Measurements from ENCODE around the gene SEZ6L2.

DNA sequence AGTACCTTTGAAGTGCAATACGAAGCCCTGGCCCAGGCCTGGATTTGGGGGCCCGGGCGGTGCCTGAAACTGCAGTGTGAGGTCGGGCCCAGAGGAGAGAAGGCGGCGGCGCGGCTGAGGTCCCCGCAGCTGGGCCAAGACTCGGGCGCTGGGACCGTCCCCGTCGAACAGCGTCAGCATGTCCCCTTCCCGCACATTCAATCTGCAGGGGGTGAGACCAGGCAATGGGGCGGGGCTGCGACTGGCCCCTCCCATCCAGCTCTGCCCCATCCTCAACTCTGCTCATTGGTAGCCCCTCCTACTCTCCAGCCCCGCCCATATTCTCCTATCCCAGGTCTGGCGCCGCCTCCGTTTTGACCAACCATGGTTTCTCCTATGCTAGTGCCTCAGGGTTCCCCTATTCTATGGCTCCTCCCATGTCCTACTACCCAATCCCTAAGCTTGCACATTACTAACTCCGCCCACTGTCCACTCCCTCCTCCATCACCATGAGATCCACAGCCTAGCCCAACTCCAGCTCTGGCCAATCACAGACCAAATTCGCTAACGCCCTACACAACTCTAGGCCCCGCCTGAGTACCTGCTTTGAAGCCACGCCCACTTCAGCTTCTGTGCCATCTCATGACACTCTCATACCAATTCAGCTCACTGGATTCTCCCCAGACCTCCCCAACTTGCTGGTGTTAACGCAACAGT lies 21.9 kb downstream of the SEZ6L2 start:
- TF ChIP-seq, protein P1, sequence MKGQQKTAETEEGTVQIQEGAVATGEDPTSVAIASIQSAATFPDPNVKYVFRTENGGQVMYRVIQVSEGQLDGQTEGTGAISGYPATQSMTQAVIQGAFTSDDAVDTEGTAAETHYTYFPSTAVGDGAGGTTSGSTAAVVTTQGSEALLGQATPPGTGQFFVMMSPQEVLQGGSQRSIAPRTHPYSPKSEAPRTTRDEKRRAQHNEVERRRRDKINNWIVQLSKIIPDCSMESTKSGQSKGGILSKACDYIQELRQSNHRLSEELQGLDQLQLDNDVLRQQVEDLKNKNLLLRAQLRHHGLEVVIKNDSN (IDR thresholded peaks at IDR 0.05) = no peak
- no peak for TF ChIP-seq EP300 (IDR thresholded peaks at IDR 0.05; ENCODE audit: borderline replicate concordance)
- TF ChIP-seq RAD21 (IDR thresholded peaks at IDR 0.05; ENCODE audit: low read depth) = no peak
- no peak for TF ChIP-seq TAF1 (IDR thresholded peaks at IDR 0.05; ENCODE audit: low read depth)
- TF ChIP-seq TEAD4 (IDR thresholded peaks at IDR 0.05) = no peak
- TF ChIP-seq CEBPB (IDR thresholded peaks at IDR 0.05) = no peak
